HG03108 (cell line): Measurements from ENCODE around the gene RNF145.
"Not testable (repeated sequence)": the region's sequence is repeated elsewhere in the genome, so short reads cannot be mapped to it uniquely, and the experiment has no call there.

Experiments used
- ATAC-seq: cut with Tn5 transposase; IDR thresholded peaks from one replicate; pipeline ENCODE4 v1.9.1; 2021; ENCODE audit warnings: moderate library complexity; ENCODE audit not compliant: unreplicated experiment

RNF145 gene, protein sequence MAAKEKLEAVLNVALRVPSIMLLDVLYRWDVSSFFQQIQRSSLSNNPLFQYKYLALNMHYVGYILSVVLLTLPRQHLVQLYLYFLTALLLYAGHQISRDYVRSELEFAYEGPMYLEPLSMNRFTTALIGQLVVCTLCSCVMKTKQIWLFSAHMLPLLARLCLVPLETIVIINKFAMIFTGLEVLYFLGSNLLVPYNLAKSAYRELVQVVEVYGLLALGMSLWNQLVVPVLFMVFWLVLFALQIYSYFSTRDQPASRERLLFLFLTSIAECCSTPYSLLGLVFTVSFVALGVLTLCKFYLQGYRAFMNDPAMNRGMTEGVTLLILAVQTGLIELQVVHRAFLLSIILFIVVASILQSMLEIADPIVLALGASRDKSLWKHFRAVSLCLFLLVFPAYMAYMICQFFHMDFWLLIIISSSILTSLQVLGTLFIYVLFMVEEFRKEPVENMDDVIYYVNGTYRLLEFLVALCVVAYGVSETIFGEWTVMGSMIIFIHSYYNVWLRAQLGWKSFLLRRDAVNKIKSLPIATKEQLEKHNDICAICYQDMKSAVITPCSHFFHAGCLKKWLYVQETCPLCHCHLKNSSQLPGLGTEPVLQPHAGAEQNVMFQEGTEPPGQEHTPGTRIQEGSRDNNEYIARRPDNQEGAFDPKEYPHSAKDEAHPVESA

DNA sequence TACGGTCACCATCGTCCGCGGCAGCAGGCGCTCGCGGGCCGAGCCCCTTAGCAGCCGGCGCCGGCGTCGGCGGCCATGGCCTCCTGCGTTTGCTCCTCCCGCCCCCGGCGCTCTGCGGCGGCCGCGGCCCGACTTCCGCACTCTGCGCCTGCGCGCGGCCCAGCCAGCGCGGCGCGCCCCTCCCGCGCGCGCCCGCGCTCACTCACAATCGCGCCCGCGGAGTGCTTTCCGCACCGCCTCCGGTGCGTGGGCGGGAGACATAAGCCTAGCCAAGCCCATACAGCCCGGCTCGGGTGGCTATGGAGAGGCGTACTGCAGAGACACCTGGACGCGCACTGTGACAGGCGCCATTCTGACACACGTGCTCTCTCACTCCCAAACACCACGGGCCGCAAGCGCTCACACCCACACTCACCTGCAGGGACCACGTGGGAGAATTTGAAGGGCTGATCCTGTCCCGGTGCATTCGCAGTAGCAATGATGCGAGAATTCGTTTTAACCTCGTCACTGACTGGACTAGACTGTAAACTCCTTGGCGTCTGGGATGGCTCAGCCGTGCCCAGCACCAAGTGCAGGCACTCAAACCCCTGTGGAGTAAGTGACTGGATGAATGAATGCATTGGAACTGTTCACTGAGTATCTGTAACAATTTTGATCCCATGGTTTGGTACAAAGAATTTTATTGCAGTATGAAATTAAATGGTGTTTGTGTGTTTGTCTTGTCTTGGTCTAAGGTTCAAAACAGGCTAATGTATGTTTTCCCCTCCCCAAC, at the start of gene RNF145:
TSS of gene RNF145 (minus strand) at position 116 of the 772 bp plus-strand sequence. CDS start 5,936 bp downstream, outside the sequence.
- ATAC-seq: peak; percentile 63

DNA sequence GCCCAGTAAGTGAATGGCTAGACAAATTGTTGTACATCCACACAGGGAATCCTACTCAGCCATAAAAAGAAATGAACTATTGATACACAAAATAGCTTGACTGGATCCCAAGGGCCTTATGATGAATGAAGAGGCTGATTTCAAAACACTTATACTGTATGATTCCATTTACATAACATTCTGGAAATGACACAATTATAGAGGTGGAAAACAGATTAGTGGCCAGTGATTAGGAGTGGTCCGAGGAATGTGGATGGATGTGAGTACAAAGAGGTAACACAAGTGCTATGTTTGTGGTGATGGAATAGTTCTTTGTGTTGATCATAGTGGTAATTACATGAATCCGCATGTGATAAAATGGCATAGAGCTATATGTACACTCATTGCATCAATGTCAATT, 49.0 kb upstream of the RNF145 start:
- no peak for ATAC-seq

DNA sequence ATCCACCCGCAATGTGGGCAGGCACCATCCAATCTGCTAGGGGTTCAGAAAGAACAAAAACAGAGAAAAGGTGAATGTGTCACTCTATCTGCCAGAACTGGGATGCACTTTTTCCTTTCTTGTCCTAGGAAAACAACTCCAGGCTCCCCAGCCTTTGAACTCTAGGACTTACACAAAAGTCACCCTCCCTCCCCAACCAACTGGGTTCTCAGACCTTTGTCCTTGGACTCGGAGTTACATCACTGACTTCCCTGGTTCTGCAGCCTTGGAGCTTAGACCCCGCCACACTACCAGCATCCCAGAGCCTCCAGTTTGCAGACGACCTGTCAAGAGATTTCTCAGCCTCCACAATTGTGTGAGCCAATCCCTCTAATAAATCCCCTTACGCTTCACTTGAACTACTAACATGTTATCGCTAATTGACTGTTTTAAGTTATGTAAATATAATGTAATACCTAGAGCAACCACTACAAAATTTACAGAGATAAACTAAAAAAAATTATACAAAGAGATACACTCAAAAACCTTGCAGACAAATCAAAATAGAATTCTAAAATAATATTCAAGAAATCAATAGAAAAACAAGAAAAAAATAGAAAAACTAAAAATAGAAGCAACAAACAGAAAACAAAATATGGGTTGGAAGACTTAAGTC, 48.4 kb upstream of the RNF145 start:
- ATAC-seq: no peak

DNA sequence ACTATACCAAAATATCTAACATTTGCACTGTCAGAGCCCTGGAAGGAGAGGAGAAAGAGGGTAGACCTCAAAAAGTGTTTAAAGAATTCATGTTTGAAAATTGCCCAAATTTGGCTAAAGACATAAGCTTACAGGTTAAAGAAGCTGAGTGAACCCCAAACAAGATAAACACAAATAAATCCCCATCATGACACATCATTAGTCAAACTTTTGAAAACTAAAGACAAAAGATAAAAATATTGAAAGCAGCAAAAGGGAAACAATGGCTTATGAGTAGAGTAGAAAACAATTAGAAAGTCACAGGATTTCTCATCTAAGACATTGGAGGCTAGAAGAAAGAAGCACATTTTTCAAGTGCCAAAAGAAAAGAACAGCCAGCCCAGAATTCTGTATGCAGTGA, 47.7 kb upstream of the RNF145 start:
- no peak for ATAC-seq

DNA sequence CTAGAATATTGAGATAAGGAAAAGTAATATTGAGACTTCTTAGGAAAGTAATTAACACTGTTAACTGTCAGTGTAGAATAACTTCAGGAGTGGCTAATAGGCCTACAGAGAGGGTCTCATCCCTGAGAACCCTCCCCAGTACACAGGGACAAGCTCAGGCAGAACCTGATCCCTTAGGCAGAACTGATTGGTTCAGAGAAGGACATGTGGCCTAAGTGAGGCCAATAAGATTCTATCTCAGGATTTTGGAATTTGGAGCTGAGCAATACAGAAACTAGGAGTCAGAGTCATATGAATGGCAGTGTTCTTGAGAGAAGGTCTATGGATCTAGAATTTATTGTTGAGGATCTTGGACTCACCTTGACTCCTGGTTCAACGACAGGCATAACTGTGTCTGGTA, 42.8 kb upstream of the RNF145 start:
- ATAC-seq: no peak

DNA sequence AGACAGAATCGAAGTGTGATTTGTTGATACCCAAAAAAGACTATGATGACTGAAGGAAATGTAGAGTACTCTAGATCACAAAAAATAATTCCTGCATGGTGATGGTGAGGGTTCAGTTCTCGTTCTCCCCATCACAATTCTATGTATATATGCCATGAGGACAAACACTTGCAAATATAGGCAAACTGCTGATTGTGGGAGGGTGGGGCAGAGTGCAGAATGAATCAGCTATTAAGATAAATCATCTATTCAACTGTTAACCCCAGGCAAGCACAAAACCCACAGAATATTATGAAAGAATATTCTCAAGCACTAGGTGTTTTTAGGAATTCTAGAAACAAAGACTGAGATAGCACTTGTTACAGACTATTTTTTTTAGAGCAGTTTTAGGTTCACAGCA, 39.8 kb upstream of the RNF145 start:
- no peak for ATAC-seq

DNA sequence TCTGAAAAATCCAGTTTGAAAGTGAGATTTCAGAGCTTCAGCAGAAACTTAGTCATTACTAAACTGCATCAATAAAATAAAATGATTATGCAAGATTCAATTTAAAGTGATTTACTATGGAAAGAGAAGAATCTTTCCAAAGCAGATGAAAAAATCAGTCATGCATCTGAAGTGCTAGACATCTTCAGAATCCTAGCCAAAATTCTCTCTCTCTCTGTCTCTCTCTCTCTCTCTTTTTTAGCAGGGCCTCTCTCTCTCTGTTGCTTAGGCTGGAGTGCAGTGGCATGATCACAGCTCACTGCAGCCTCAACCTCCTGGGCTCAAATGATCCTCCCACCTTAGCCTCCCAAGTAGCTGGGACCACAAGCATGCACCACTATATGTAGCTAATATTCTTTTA, 35.5 kb upstream of the RNF145 start:
- ATAC-seq: no peak

DNA sequence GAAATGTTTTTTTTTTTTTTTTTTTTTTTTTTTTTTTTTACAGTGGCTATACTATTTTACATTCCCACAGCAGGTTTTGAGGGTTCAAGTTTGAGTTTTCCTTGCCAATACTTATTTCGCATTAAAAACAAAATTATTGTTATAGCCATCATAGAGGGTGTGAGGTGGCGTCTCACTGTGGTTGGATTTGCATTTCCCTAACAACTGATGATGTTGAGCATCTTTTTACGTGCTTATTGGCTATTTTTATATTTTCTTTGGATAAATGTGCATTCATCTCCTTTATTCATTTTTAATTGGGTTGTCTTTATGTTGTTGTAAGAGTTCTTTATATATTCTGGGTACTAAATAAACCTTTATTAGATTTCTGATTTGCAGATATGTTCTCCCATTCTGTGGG, 34.8 kb upstream of the RNF145 start:
- ATAC-seq: no peak

DNA sequence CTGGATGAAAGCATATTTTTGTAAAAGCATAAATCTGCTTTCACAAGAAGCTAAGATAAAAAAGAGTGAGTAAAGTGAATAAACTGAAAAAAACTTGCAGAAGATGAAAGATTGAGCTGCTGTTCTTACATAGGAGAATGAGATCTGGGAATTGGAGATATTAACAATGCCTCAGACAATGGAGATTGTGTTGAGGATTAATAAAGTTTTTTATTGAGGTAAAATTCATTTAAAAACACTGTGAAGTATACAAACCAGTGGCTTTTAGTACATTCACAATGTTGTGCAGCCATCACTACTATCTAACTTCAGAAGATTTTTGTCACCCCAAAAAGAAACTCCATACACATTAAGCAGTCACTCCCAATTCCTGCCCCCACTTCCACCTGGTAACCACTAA, 34.0 kb upstream of the RNF145 start:
- ATAC-seq: no peak

DNA sequence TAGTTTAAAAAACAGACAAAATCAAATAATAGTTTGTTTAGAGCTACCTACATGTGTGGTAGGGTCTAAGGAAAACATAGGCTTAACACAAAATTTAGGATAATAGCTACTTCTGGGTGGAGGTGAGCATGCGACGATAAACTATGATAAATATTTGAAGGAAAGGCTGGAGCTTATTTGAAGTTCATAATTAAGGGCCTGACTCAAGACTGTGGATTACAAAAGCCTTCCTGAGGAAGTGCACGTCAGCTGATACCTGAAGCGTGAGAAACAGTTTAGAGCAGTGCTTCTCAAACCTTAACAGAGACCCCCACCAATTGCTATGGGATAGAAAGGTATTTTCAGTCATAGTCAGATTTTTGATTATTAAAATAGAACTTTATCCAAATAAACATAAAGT, 33.3 kb upstream of the RNF145 start:
- no peak for ATAC-seq

DNA sequence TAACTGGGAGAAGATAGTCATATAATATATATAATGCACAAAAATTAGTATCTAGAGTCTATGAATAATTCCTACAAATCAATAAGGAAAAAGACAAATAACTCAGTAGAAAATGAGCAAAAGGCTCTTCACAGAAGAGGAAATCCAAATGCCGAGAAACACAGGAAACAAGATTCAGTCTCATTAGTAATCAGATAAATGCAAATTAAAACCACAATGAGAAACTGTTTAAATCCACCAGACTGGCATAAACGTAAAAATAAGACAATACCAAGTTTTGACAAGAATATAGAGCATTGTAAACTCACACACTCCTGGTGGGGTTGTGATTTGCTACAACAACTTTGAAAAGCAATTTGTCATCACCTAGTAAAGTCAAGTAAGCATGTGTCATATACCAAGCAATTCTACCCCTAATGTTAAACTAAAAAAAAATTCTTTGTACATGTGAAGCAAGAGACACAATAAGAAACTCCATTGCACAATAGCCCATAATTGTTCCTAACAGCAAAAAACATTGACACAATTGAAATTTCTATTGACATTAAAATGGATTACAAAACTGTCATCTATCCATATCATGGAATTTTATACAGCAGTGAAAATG, 32.7 kb upstream of the RNF145 start:
- ATAC-seq: no peak

DNA sequence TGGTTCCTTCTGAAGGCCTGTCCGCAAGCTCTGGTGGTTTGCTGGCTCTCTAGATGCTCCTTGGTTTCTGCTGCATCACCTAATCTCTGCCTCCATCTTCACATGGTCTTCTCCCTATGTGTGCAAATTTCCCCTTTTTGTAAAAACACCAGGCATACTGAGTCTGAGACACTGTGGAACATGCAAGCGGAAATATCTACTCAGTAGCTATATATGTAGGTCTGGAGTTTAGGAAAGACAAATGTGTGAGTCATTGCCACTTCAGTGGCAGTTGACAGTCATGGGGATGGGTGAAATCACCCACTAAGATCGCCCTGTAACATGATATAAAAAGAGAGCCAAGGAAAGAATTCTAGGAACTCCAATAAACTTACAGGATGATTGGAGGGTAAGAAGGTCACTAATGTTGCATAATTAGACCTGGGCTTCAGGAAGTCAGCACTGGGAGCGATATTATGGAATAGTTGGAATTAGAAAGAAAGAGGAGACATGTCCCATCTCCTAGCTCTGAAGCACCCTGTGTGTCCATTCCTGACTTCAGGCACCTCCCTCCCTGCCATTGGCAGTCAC, 31.0 kb upstream of the RNF145 start:
- ATAC-seq: no peak

DNA sequence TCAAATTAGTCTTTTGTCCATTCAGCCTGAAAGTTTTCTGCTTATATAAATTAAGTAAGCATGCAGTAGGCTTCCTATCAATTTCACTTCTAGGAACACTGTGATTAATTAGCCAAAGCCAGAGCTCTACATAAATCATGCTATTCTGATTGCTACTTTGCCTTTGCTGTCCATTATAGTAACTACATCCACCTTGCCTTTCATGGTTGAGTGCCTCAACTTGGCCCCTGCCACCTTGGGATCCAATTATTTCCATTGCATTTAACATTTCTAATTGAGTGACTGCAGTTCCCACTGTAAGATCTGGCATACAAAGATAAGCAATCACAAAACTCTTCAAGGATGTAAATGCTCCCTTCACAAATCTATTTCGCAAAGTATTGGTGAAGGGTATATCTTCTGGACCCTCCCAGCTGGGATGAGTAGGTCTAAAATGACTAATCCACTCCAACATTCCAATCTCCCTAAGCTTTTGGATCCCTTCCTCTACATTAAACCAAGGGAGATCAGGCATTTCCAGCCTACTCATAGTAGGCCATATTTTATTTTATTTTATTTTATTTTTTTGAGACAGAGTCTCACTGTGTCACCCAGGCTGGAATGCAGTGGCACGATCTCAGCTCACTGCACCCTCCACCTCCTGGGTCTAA, 26.6 kb upstream of the RNF145 start:
- not testable (repeated sequence) for ATAC-seq

DNA sequence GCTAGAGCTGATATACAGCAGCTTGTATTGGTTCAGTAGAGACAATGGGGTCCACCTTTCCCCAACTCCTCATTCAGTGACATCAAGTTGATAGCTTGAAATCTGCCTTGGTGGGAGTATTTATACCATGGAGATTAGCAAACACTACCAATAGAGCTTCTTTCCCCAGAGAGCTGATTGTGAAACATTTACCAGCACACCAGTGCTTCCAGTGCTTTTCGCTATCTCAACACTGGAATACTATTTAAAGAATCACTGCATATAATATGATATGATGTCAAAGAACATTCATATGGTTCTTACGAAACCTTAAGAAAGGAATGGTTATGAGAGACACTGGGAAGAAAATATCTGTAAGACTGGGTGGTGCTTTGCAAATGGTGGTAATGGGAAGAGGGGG, 21.8 kb upstream of the RNF145 start:
- no peak for ATAC-seq

DNA sequence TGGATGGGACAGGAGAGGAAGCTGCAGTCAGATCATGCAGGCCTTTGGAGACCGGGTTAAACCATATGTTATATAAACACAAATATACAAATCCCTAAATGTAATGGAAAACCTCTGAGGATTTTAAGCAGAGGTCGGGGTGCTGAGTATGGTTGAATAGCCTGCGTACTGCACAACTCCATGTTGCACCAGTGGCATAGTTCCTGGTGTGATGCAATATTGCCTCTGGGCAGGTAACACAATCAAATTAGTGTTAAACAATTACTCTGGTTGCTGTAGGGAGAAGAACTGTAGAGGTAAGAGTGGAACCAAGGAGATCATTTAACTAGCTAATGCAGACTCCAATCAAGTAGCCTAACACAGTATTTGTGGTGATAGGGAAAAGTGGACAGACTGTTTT, 21.3 kb upstream of the RNF145 start:
- no peak for ATAC-seq

DNA sequence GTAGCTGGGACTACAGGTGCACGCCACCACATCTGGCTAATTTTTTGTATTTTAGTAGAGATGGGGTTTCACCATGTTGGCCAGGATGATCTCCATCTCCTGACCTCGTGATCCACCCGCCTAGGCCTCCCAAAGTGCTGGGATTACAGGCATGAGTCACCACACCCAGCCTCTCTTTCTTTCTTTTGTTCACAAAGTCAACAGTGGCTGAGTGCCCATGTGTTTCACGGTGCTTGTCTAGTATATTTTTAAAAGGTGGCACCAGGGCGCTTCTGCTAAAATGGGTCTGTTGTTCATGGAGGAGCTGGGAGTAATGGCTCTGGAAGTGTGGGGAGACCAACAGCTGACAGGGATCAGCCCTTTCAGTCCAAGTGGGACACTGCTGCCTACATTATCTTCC, 18.7 kb upstream of the RNF145 start:
- ATAC-seq: not testable (repeated sequence)

DNA sequence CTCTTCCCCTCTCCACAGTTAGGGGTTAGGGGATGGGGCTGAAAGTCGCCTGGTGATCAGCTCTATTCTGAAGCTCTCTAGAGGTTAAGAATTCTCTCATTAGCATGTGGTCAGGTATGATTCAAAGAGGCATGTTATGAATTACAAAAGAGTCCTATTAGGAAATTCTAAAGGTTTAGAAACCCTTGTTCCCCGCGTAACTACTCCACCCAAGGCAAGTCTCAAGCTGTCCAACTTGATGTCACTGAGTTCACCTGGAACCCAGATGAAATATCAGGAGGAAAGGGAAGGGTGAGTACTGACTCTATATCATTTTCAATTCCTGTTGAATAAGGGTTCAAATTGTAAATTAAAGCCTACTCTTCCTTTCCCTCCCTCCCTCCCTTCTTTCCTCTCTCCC, 18.1 kb upstream of the RNF145 start:
- no peak for ATAC-seq

DNA sequence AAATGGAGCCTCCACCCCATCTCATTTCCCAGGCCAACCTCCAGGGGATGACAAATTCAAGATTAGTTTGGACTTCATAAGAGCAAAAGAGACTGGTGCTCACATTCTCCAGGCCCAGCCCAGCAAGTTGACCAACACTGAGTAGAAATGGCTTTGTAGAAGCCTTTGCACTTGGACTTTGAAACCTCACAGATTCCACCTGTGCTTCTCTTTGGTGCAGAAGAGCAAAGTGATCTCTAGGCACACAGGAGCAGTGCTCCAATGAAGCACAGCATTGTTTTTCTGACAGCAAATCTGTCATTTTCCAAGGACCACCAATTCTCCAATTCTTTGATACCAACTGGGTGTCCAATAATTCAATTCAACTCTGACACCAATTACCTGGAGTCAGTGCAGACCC, 17.1 kb upstream of the RNF145 start:
- no peak for ATAC-seq

DNA sequence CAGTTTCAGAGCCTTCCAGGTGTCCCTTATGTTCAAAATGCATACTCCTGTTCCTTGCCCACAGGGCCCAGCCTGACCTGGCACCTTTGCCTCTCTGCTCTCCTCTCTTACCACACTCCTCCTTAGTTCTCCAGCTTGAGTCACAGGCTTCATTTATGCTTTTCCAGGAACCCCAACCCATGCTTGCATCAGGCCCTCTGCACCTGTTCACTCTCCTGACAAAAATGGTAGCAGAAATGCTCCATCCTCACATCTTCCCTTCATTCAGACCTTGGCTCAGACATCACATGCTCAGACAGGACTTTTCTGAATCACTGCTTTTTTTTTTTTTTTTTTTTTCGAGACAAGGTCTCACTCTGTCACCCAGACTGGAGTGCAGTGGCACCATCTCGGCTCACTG, 15.1 kb upstream of the RNF145 start:
- no peak for ATAC-seq

DNA sequence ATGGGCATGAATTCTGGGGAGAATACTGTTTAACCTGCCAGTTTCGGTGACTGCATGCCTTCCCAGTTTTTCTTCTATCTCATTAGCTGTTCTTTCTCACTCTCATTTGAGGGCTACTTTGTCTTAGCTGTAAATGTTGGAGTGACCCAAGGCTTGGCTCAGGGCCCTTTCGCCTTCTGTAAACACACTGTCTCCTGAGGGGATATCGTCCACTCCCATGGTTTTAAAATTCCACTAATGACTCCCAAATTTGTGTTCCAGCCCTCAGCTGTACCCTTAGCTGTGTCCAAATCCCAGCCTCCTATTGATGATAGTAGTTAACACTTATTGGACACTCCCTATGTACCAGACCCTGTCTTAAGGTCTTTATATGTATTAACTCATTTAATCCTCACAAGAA, 14.1 kb upstream of the RNF145 start:
- ATAC-seq: no peak
